Hippocampal formation (tissue), 2 donors: ENCODE data around the gene HOPX.
"Not testable (repeated sequence)": the region's sequence is repeated elsewhere in the genome, so short reads cannot be mapped to it uniquely, and the experiment has no call there.

Experiments used
- DNase-seq, 2 donors: peaks; one replicate each; lab custom pipeline; 2025; lab: John Stamatoyannopoulos, UW

Gene HOPX

DNA sequence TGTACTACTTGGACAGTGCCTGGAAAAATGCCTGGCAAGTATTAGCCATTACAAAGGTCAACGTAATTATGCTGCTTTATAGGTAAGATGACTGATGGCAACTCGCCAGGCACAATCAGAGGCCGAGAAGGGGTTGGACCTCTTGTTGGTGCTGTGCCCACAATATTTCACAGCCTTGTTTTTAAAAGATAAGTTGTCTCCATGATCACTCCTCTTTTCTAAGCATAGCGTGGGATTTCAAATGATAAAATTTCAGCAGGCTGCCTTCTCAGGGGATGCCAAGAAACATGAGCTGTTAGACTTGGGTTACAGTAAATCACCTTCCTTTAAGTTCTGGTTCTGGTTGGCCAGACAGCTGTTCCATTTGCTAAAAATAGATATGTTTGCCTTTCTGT lies 26.9 kb downstream of the HOPX start:
- no peak for DNase-seq

DNA sequence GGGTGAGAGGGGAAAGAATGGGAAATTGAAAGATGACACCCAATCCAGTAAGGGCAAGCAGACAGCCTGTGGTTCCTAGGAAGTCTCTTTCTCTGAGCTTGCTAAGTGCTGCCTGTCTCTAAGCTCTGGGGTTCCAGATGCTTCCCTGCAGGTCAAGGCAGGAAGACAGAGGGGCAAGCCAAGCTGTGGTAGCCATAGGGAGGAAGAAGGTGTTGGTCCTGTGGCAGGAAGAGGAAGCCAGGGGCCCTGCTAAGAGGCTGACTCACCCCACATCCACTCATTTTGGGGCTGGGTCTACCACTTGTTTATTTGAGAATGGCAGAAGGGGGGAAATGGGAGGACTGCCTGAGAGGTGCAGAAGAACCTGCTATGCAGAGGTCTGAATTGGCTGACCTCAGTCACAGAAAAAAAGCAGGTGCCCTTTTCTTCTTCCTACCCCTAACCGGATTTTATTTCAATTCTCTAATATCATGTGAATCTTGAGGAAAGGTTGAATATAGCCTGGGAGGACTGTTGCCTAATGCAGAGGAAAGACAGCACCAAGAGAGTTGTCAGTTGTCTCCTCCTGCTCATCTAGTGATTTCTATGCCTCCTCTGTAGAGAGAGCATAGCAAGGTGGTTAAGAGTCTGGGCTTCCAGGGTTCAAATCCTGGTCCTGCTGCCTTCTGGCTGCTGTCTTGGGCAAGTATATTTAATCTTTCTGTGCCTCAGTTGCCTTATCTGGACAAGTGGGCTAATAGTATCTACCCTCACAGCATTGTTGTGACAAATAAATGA lies 27.4 kb downstream of the HOPX start:
- DNase-seq: no peak

DNA sequence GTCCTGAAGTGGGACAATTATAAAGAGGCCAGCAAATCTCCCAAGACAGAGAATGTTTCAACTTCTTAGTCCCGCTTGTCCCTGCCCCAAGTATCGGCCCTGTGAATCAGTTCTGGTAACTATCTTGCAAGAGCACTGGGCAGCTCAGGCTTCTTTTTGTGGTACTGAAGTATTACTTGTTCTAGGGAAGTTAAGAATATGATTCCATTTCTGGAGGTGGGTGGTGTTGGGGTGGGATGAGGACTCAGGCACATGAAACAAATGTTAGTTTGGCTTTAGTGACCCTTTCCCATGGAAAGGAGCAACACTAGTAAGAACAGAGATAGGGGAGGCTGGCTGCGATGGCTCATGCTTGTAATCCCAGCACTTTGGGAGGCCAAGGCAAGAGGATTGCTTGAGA lies 28.9 kb downstream of the HOPX start:
- DNase-seq: no peak

DNA sequence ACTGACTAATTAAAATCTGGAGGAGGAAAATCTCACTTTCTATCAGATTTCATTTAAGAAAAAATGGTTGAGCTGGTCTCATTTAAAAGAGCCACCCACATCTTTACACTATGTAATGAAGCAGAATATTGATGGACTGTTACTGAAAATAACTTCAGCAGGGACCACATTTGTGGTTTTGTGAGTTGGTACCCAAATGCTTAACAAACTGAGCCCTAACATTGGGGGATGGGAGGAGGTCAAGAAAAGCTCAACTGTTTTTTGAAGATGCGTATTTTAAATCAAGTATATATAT lies 30.1 kb downstream of the HOPX start:
- DNase-seq: no peak

DNA sequence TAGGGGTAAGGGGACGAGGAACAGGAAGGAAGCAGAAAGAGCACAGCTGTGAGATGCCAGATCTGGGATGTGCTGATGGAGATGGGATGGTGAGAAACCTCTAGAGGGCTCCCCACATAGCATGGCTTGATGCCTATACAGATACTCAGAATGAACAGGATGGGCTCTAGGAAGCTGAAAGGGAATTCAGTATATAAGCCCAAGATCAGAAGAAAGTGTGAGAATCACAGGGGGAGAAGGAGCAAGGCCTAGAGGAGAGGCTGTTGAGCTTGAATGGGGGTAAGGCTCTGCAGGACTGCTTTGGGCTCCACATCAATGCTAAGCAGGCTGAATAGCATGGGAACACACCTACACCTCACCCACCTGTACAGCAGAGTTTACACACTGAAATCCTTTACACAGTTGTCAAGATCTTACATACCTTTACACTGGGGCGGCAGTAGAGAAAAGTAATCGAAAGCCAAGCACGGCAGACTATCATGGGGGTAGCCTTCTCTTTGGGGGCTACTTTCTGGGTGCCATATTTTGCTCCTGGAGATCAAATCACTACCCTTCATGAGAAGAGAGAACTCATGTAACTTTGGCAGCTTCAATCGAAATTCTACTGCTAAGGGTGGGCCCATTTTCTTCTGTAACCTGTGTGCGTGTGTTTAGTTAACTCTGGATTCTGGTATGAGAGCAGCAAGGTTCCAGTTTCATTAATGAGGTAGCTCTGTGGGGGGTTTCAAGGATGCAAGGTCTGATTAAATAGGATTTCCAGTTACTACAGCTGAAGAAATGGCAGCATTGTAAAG lies 30.6 kb downstream of the HOPX start:
- DNase-seq: no peak

DNA sequence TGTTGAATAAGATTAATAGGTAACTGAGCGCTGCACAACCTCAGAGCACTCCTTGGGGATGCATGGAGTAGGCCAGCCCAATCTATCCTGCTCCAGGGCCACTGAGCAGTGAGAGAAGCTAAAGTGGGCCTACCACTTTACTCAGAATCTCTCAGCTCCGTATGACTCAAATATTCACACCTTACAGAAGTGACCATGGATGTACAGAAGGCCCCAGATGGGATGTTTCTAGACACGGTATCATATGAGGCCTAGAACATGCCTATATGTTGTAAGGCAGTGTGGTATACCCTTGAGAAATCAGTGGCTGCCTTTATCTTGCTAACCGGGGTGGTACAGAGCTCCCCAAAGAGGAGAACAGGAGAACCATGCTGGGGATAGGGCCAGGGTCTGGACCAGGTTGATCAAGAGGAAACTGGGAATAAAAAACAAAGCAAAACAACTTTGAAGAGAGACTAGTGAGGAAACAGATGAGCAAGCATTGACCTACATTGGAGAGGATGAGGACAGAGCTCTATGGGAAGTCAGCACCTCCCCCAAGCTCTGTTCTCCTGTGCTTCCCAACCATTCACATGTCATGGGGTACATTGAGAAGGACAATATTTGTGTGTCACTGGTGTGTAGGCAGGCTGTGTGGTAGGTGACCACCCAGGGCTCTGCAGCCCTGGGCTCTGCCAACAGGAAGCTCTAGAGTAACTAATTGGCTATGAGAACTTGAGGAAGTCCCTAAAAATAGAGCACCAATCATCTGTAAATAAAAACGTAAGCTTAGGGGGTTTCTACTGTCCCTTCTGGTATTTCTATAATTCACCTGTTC lies 31.4 kb downstream of the HOPX start:
- no peak for DNase-seq

DNA sequence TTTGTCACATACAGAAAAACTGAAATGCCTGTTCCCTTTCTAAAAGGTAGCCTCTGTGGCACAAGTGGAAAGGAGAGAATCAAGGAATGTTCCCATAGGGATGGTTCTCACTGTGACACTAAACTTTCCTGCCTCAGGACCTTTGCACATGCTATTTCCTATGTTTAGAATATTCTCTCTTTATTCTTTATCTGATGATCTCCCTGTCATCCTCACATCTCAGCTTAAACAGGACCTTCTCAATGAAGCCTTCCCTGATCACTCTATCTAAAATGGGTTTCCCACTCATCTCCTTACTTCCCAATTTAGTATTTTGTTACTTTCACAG lies 32.3 kb downstream of the HOPX start:
- no peak for DNase-seq

DNA sequence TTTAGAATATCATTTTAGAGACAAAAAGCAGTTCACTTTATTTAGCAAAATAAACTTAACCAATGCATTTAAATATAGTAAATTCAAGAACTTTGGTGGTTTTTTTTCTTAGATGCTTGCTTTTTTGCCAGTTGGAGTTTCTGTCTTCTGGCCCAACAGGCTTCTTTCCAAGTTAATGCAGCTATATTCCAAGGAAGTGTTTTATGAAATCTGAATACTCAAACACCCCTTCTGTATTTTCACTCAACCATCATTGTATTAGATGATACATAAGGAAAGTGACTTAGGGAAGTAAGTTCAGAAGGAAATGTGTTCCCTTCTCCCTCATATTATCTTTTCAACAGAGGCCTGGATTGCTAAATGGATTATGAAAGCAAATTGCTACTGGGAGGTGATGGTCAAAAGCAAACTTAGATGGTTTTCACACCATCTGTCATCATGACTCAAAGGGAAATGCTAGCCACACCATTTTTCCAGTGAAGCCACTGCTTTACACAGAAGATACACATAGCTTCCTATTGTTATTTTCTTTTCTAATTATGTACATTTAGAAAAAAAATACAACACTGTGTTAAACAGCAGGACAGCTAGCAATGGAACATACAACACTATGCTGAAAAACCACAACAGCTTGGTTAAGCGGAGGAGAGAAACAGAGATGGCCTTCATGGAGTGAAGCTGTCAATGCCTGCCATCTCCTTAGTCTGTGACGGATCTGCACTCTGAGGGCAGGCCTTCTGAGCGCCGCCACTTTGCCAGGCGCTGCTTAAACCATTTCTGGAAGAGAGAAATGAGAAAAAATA lies 32.9 kb downstream of the HOPX start:
- DNase-seq: no peak

- no peak for DNase-seq
Observed at GRCh38 chr4:56646341-56646740, 34.8 kb downstream of the HOPX start.

- DNase-seq: no peak
Observed at GRCh38 chr4:56643596-56643995, 37.5 kb downstream of the HOPX start.

- DNase-seq: no peak
Observed at GRCh38 chr4:56641494-56642051, 39.5 kb downstream of the HOPX start.

DNA sequence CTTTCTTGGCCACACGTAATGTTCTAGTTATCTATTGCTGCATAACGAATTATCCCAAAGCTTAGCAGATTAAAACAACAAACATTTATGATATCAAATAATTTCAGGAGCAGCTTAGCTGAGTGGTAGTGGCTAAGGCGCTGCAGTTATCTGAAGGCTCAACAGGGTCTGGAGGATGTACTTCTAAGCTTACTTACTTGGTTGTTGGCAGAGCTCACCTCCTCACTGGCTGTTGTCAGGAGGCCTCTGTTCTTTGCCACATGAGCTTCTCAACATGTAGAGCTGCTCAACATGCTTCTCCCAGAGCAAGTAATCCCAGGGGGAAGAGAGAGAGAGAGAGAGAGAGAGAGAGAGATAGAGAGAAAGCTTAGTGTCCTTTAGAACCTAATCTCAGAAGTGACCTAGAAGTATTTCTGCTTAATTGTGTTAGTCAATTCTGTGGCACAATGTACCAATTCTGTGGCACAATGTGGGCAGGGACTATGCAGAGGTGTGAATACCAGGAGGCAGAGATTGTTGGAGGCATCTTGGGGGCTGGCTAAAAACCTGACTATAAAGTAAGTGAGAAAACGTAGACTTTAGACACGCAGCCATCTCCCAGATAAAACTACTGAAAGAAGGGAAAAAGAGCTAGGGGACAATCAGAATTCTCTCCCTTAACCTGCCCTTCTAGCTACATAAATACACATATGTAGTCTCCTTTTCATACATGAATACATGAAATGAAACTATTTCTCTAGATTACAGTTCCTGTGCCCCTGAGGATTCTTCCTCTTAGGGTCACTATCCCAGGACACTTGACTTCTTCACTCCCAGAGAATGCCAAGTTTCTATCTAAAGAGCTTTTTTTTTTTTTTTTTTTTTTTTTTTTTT lies 40.2 kb downstream of the HOPX start:
- no peak for DNase-seq

- no peak for DNase-seq
Observed at GRCh38 chr4:56637791-56638190, 43.3 kb downstream of the HOPX start.

DNA sequence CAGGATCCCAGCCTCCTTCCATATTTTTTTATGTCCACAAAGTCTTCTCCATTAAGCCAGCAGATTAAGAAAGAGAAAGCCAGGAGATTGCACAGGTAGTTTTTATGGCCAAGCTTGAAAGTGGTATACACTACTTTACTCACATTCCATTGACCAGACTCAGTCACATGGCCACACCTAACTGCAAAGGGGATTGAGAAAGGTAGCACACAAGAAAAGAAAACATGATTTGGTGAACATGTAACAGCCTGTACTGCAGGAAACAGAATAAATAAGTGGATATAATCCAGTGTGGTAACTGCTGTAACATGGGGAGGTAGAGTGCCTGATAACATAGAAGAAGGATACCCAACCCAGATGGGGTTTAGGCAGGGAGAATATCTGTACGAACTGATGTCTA lies 43.9 kb downstream of the HOPX start:
- no peak for DNase-seq

DNA sequence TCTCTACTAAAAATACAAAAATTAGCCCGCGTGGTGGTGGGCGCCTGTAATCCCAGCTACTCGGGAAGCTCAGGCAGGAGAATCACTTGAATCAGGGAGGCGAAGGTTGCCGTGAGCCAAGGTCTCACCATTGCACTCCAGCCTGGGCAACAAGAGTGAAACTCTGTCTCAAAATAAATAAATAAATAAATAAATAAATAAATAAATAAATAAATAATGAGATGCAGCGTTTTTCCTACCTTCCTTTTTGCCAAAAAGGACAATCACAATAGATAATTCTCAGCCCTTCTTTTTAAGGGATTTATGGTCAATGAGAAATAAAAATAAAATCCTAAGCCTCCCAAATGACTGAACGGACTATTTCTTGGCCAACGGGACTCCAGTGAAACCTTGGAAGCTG lies 46.1 kb downstream of the HOPX start:
- not testable (repeated sequence) for DNase-seq

DNA sequence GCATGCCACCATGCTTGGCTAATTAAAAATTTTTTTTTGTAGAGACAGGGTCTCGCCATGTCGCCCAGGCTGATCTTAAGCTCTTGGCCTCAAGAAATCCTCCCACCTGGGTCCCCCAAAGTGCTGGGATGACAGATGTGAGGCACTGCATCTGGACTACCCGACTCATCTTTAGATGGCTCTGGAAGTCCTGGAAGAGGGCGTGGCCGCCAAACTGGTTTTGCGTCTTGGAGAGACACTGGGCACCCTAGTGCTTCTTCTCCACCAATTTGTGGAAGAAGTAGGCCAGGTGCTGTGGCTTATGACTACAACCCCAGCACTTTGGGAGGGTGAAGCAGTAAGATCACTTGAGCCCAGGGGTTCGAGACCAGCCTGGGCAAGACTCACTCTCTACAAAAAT lies 47.6 kb downstream of the HOPX start:
- DNase-seq: no peak

- DNase-seq: no peak
Observed at GRCh38 chr4:56630876-56631666, 50.0 kb downstream of the HOPX start.

- no peak for DNase-seq
Observed at GRCh38 chr4:56628592-56628991, 52.5 kb downstream of the HOPX start.

- DNase-seq: no peak
Observed at GRCh38 chr4:56627985-56628384, 53.1 kb downstream of the HOPX start.

- no peak for DNase-seq
Observed at GRCh38 chr4:56627375-56627774, 53.7 kb downstream of the HOPX start.
